Mucosa of descending colon (tissue), 3 donors: ENCODE results near the gene ARHGEF26. TPM values are rescaled to one million over a fixed set of nuclear protein-coding genes. Genes with fewer than 3 reads are reported as not detected.
"Not testable (repeated sequence)": the region's sequence is repeated elsewhere in the genome, so short reads cannot be mapped to it uniquely, and the experiment has no call there.

Experiments
- ATAC-seq: fragments of 200-7000 bp; cut with Tn5 transposase; one replicate; pipeline ENCODE4 v1.9.1; 2020; ENCODE audit warnings: mild to moderate bottlenecking, moderate library complexity
- DNase-seq, 3 donors: peaks; one replicate each; pipeline ENCODE4 v3.0.0-alpha.2; 2020
- H3K36me3 ChIP-seq: fragments of 200-600 bp; one replicate; pipeline ENCODE4 v1.8.0; 2021; ENCODE audit warnings: low read depth, mild to moderate bottlenecking
- H3K4me1 ChIP-seq: fragments of 200-600 bp; one replicate; pipeline ENCODE4 v1.8.0; 2021; ENCODE audit warnings: low read depth, mild to moderate bottlenecking
- H3K4me3 ChIP-seq: fragments of 200-600 bp; one replicate; pipeline ENCODE4 v1.8.0; 2021; ENCODE audit warnings: mild to moderate bottlenecking
- H3K9me3 ChIP-seq: fragments of 200-600 bp; one replicate; pipeline ENCODE4 v1.8.0; 2021; ENCODE audit warnings: mild to moderate bottlenecking
- CTCF ChIP-seq: fragments of 200-600 bp; IDR thresholded peaks from one replicate; pipeline ENCODE4 v1.8.0; 2022; ENCODE audit warnings: antibody characterized with exemption, mild to moderate bottlenecking
- intact Hi-C, 2 donors: fragments of 100-400 bp; cut with DNase I in 1 of 2; cut with micrococcal nuclease in 1 of 2; formaldehyde crosslinking; loops; one replicate each; pipeline versions ENCODE4 v1.11.0 to v1.11.1; 2022; cut with DNase I, micrococcal nuclease
- total RNA-seq, 3 donors: library from RNA; stranded (reverse); fragmentation: NEBNext Ultra II Directional in 2 of 3; extraction: Animal tissue kit (Norgen Biotek cat#: 25700) in 2 of 3; gene quantifications; one replicate each; pipeline versions ENCODE4 v1.2.1 to v1.2.4, GENCODE V29; 2021 to 2023
- donor health status: DM: no; HTN: no; CAD: no; lungs with moderate emphysema.
- donor health status: DM: no; HTN: no; CAD: no.
- donor health status: DM: no; HTN: yes; CAD: no.

Gene ARHGEF26
- total RNA-seq, 3 donors from 2014 or later = 3.0 to 46.4 (median 6.8) TPM

- no peaks in the 10 kb centered on the region for H3K4me1 ChIP-seq
- DNase-seq = no peak
- H3K9me3 ChIP-seq = no peaks in the 10 kb centered on the region
- no peaks in the 10 kb centered on the region for H3K36me3 ChIP-seq
- H3K4me3 ChIP-seq = no peak overlapping the region
- intact Hi-C loops = no loop called here
- ATAC-seq = no peak
- TF ChIP-seq CTCF = no peak
These were observed 35.4 kb upstream of the ARHGEF26 start for GRCh38 chr3:154085799-154086198.

GRCh38 chr3:154086286-154086685 is 34.9 kb upstream of the ARHGEF26 start:
- ATAC-seq = no peak
- H3K4me1 ChIP-seq = no peaks in the 10 kb centered on the region
- TF ChIP-seq CTCF = no peak
- H3K9me3 ChIP-seq = no peaks in the 10 kb centered on the region
- H3K4me3 ChIP-seq = no peak overlapping the region
- H3K36me3 ChIP-seq = no peaks in the 10 kb centered on the region
- intact Hi-C loops = no loop called here
- no peak for DNase-seq

- DNase-seq, H3K4me3 ChIP-seq, ATAC-seq, intact Hi-C loops, H3K9me3 ChIP-seq, H3K4me1 ChIP-seq, H3K36me3 ChIP-seq: not testable (repeated sequence)
These were observed 33.3 kb upstream of the ARHGEF26 start for GRCh38 chr3:154087756-154088480.

- ATAC-seq (peak; percentile 59), DNase-seq (peak in 1 of 3 donors; percentile 15)
- TF ChIP-seq CTCF = no peak
- no peaks in the 10 kb centered on the region for H3K4me1 ChIP-seq
- H3K36me3 ChIP-seq = no peaks in the 10 kb centered on the region
- no peaks in the 10 kb centered on the region for H3K9me3 ChIP-seq
- intact Hi-C loops = loop anchor here in 1 of 2 donors (10.0 kb wide), 1 partner anchor 165 kb away; no protein-coding TSS in a partner anchor
- no peak overlapping the region for H3K4me3 ChIP-seq
These were observed 31.5 kb upstream of the ARHGEF26 start for GRCh38 chr3:154089421-154090420.

- TF ChIP-seq CTCF = no peak
- ATAC-seq = no peak
- H3K4me1 ChIP-seq = no peaks in the 10 kb centered on the region
- DNase-seq = no peak
- no peaks in the 10 kb centered on the region for H3K9me3 ChIP-seq
- intact Hi-C loops = loop anchor here in 1 of 2 donors (10.0 kb wide), 1 partner anchor 161 kb away; no protein-coding TSS in a partner anchor
- H3K36me3 ChIP-seq = no peaks in the 10 kb centered on the region
- H3K4me3 ChIP-seq = no peak overlapping the region
These were observed 27.1 kb upstream of the ARHGEF26 start for GRCh38 chr3:154094051-154094450.
